Smooth muscle cell of bladder (primary cell): ENCODE measurements around the gene ZNF516. TPM values are rescaled to one million over a fixed set of nuclear protein-coding genes. Genes with fewer than 3 reads are reported as not detected.

Experiments
- total RNA-seq: library from RNA; depleted of rRNA; stranded (reverse); fragments of >200 nt; gene quantifications from 2 replicates; pipeline ENCODE4 v1.2.3, GENCODE V29; 2014

The ZNF516 gene
- total RNA-seq: 20.8 and 22.9 TPM in 2 replicates

GRCh38 chr18:76495006-76495370 lies at the start of gene ZNF516:
ZNF516 (minus strand) TSS chr18:76495242; CDS start chr18:76443054, 52,188 bp downstream.

